Erythroblast (primary cell): ENCODE measurements around the gene GPR42.

ENCODE experiments used
- GATA1 ChIP-seq: IDR thresholded peaks from 2 replicates; pipeline ENCODE4 v1.6.1; 2011; ENCODE audit warnings: low read depth, mild to moderate bottlenecking, control low read depth, low read length, moderate library complexity
- POLR2A ChIP-seq: IDR thresholded peaks from 2 replicates; pipeline ENCODE4 v1.6.1; 2011; ENCODE audit warnings: mild to moderate bottlenecking, low read length

- no peak for TF ChIP-seq POLR2A
- TF ChIP-seq GATA1, result no peak
Measured at GRCh38 chr19:35388277-35389054, 17.6 kb downstream of the GPR42 start.
